Keratinocyte (primary cell): ENCODE results near the gene RETREG3. TPM values are rescaled to one million over a fixed set of nuclear protein-coding genes. Genes with fewer than 3 reads are reported as not detected.

Experiments
- DNase-seq: peaks from one replicate; pipeline ENCODE4 v3.0.0-alpha.2; 2011; ENCODE audit warnings: low read depth, missing footprints, low spot score
- FAIRE-seq: peaks from 2 replicates; lab custom pipeline; 2011; peaks lifted over from hg19 to GRCh38; lab: Jason Lieb, UNC
- H2AFZ ChIP-seq: 2 replicates; pipeline ENCODE4 v1.6.0; 2012; ENCODE audit warnings: low read length, control low read depth, inconsistent platforms; ENCODE audit not compliant: control insufficient read depth
- H3K27ac ChIP-seq: 2 replicates; pipeline ENCODE4 v1.5.1; 2011; ENCODE audit warnings: low read length; ENCODE audit not compliant: control insufficient read depth, insufficient read depth
- H3K27me3 ChIP-seq: 3 replicates; pipeline ENCODE4 v1.6.0; 2011; ENCODE audit warnings: low read length; ENCODE audit not compliant: control insufficient read depth, insufficient read depth; ENCODE audit errors: extremely low read depth
- H3K36me3 ChIP-seq, 2 experiments: 2 replicates in 1 of 2; 3 replicates in 1 of 2; pipeline ENCODE4 v1.5.1; 2011; ENCODE audit warnings: low read length in 2 of 2, mild to moderate bottlenecking in 1 of 2; ENCODE audit not compliant: control insufficient read depth in 2 of 2, insufficient read depth in 2 of 2; ENCODE audit errors: extremely low read depth in 1 of 2
- H3K4me1 ChIP-seq: 3 replicates; pipeline ENCODE4 v1.5.1; 2011; ENCODE audit warnings: low read length; ENCODE audit not compliant: control insufficient read depth, insufficient read depth; ENCODE audit errors: extremely low read depth
- H3K4me2 ChIP-seq: 3 replicates; pipeline ENCODE4 v1.6.0; 2011; ENCODE audit warnings: low read depth, low read length; ENCODE audit not compliant: control insufficient read depth, insufficient read depth; ENCODE audit errors: extremely low read depth
- H3K4me3 ChIP-seq, 3 experiments: fragments of 200-600 bp in 1 of 3; sonication (generic) in 1 of 3; 2 replicates in 2 of 3; 3 replicates in 1 of 3; pipeline ENCODE4 v1.5.1; 2011 to 2016; ENCODE audit warnings: low read length in 3 of 3, mild to moderate bottlenecking in 3 of 3, control low read depth in 2 of 3, inconsistent platforms in 1 of 3, low read depth in 1 of 3, mixed read lengths in 1 of 3, mixed run types in 1 of 3, moderate library complexity in 1 of 3; ENCODE audit not compliant: control insufficient read depth in 2 of 3, insufficient read depth in 2 of 3; ENCODE audit errors: extremely low read depth in 1 of 3
- H3K79me2 ChIP-seq: 2 replicates; pipeline ENCODE4 v1.6.0; 2012; ENCODE audit warnings: low read length; ENCODE audit not compliant: control insufficient read depth, insufficient read depth
- H3K9ac ChIP-seq: 3 replicates; pipeline ENCODE4 v1.6.0; 2011; ENCODE audit warnings: low read length; ENCODE audit not compliant: control insufficient read depth, insufficient read depth; ENCODE audit errors: extremely low read depth
- H3K9me1 ChIP-seq: 3 replicates; pipeline ENCODE4 v1.6.0; 2011; ENCODE audit warnings: low read length; ENCODE audit not compliant: control insufficient read depth, insufficient read depth; ENCODE audit errors: extremely low read depth
- H3K9me3 ChIP-seq: 2 replicates; pipeline ENCODE4 v1.5.1; 2012; ENCODE audit warnings: low read depth, low read length; ENCODE audit not compliant: control insufficient read depth
- H4K20me1 ChIP-seq: 3 replicates; pipeline ENCODE4 v1.6.0; 2011; ENCODE audit warnings: low read length; ENCODE audit not compliant: control insufficient read depth, insufficient read depth; ENCODE audit errors: extremely low read depth
- CTCF ChIP-seq, 3 experiments: IDR thresholded peaks in 1 of 3; conservative IDR thresholded peaks in 1 of 3; optimal IDR thresholded peaks in 1 of 3; 2 replicates in 2 of 3; 3 replicates in 1 of 3; pipeline versions ENCODE3 to v1.5.1; 2011; ENCODE audit warnings: low read length in 3 of 3, mild to moderate bottlenecking in 3 of 3, moderate library complexity in 2 of 3, control low read depth in 1 of 3, inconsistent platforms in 1 of 3; ENCODE audit not compliant: insufficient read depth in 2 of 3; ENCODE audit errors: extremely low read depth in 1 of 3
- EZH2 ChIP-seq: IDR thresholded peaks from one replicate; pipeline ENCODE4 v1.6.1; 2012; ENCODE audit warnings: inconsistent platforms, mild to moderate bottlenecking, low read length, moderate library complexity
- dilution Hi-C: fragments of 300-500 bp; cut with MboI; formaldehyde crosslinking; loops from one replicate; pipeline ENCODE4 v1.7.0; 2020; ENCODE audit warnings: low sequenced_read_pairs; ENCODE audit not compliant: extremely low pct_ligation_motif_present
- polyA plus RNA-seq, 5 experiments: library from polyadenylated mRNA; depleted of rRNA in 3 of 5; stranded (reverse) in 3 of 5; stranded (forward) in 1 of 5; unstranded in 1 of 5; fragments of >200 nt; gene quantifications; 1 replicate in 1 of 5; 2 replicates in 3 of 5; 3 replicates in 1 of 5; pipeline versions ENCODE4 v1.2.1 to v1.2.3, GENCODE V29; 2011 to 2012; ENCODE audit warnings: missing spikeins in 2 of 5, low read depth in 1 of 5, low replicate concordance in 1 of 5

The RETREG3 gene
- polyA plus RNA-seq, 1 donor (not counting 4 experiments of a cell fraction or from before 2014, with no cell fraction given): 25.2 TPM

GRCh38 chr17:42655528-42655927, 46.4 kb upstream of the RETREG3 start:
- no peak overlapping the region for H2AFZ ChIP-seq
- dilution Hi-C loops: no loop called here
- no peak overlapping the region for H3K4me3 ChIP-seq
- H3K79me2 ChIP-seq: no peaks in the 10 kb centered on the region
- H3K27ac ChIP-seq: no peak overlapping the region
- no peak for DNase-seq
- H3K4me2 ChIP-seq: no peak overlapping the region
- H3K27me3 ChIP-seq: no peaks in the 10 kb centered on the region
- peaks cover 25% of the 10 kb centered on the region for H3K4me1 ChIP-seq
- TF ChIP-seq CTCF (optimal IDR thresholded peaks at IDR 0.05 in 1 of 3, IDR thresholded peaks at IDR 0.05 in 1 of 3, conservative IDR thresholded peaks at IDR 0.05 in 1 of 3; ENCODE audit: extremely low read depth in 1 of 3, insufficient read depth in 2 of 3, low read length in 3 of 3) (no peak), EZH2 (no peak)
- H3K36me3 ChIP-seq: no peaks in the 10 kb centered on the region
- FAIRE-seq: no peak
- H3K9me1 ChIP-seq: peaks cover 2% of the 10 kb centered on the region
- H4K20me1 ChIP-seq: no peaks in the 10 kb centered on the region
- H3K9me3 ChIP-seq: no peaks in the 10 kb centered on the region
- H3K9ac ChIP-seq: no peak overlapping the region

GRCh38 chr17:42653179-42654124, 44.3 kb upstream of the RETREG3 start:
- TF ChIP-seq CTCF (optimal IDR thresholded peaks at IDR 0.05 in 1 of 3, IDR thresholded peaks at IDR 0.05 in 1 of 3, conservative IDR thresholded peaks at IDR 0.05 in 1 of 3; ENCODE audit: extremely low read depth in 1 of 3, insufficient read depth in 2 of 3, low read length in 3 of 3): no peak
- TF ChIP-seq EZH2: no peak
- Histone ChIP-seq H3K4me3 (peak overlapping the region in 1 of 3 experiments; percentile 68), H3K27ac (no peak overlapping the region), H3K9me1 (no peaks in the 10 kb centered on the region), H3K36me3 (no peaks in the 10 kb centered on the region), H3K4me1 (peaks cover 11% of the 10 kb centered on the region), H3K4me2 (peak overlapping the region; percentile 88), H3K79me2 (no peaks in the 10 kb centered on the region), H3K9me3 (no peaks in the 10 kb centered on the region), H4K20me1 (no peaks in the 10 kb centered on the region), H3K27me3 (no peaks in the 10 kb centered on the region), H2AFZ (peak overlapping the region; percentile 91), H3K9ac (peak overlapping the region; percentile 43)
- DNase-seq (no peak), FAIRE-seq (no peak)
- dilution Hi-C loops: no loop called here
